BLaER1 (cell line): ENCODE results near the gene ZNF335.

Experiments used
- H3K27ac ChIP-seq: shearing (Covaris generic); formaldehyde crosslinking; 2 replicates; pipeline ENCODE4 v1.8.1; 2022
- H3K27me3 ChIP-seq: shearing (Covaris generic); formaldehyde crosslinking; 2 replicates; pipeline ENCODE4 v1.8.1; 2022
- H3K36me3 ChIP-seq: shearing (Covaris generic); formaldehyde crosslinking; 2 replicates; pipeline ENCODE4 v1.8.1; 2022
- H3K4me1 ChIP-seq: shearing (Covaris generic); formaldehyde crosslinking; 2 replicates; pipeline ENCODE4 v1.8.1; 2022
- H3K4me2 ChIP-seq: shearing (Covaris generic); formaldehyde crosslinking; 2 replicates; pipeline ENCODE4 v1.8.1; 2022
- H3K4me3 ChIP-seq: shearing (Covaris generic); formaldehyde crosslinking; 2 replicates; pipeline ENCODE4 v1.8.1; 2022
- H3K9ac ChIP-seq: shearing (Covaris generic); formaldehyde crosslinking; 2 replicates; pipeline ENCODE4 v1.8.1; 2022
- H3K9me3 ChIP-seq: shearing (Covaris generic); formaldehyde crosslinking; 2 replicates; pipeline ENCODE4 v1.8.1; 2022
- H4K20me1 ChIP-seq: shearing (Covaris generic); formaldehyde crosslinking; 2 replicates; pipeline ENCODE4 v1.8.1; 2022
- Cebpa-rat ChIP-seq: shearing (Covaris generic); IDR thresholded peaks from 2 replicates; pipeline ENCODE4 v1.8.1; 2022

The ZNF335 gene, protein sequence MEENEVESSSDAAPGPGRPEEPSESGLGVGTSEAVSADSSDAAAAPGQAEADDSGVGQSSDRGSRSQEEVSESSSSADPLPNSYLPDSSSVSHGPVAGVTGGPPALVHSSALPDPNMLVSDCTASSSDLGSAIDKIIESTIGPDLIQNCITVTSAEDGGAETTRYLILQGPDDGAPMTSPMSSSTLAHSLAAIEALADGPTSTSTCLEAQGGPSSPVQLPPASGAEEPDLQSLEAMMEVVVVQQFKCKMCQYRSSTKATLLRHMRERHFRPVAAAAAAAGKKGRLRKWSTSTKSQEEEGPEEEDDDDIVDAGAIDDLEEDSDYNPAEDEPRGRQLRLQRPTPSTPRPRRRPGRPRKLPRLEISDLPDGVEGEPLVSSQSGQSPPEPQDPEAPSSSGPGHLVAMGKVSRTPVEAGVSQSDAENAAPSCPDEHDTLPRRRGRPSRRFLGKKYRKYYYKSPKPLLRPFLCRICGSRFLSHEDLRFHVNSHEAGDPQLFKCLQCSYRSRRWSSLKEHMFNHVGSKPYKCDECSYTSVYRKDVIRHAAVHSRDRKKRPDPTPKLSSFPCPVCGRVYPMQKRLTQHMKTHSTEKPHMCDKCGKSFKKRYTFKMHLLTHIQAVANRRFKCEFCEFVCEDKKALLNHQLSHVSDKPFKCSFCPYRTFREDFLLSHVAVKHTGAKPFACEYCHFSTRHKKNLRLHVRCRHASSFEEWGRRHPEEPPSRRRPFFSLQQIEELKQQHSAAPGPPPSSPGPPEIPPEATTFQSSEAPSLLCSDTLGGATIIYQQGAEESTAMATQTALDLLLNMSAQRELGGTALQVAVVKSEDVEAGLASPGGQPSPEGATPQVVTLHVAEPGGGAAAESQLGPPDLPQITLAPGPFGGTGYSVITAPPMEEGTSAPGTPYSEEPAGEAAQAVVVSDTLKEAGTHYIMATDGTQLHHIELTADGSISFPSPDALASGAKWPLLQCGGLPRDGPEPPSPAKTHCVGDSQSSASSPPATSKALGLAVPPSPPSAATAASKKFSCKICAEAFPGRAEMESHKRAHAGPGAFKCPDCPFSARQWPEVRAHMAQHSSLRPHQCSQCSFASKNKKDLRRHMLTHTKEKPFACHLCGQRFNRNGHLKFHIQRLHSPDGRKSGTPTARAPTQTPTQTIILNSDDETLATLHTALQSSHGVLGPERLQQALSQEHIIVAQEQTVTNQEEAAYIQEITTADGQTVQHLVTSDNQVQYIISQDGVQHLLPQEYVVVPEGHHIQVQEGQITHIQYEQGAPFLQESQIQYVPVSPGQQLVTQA (N-terminal part only)

DNA sequence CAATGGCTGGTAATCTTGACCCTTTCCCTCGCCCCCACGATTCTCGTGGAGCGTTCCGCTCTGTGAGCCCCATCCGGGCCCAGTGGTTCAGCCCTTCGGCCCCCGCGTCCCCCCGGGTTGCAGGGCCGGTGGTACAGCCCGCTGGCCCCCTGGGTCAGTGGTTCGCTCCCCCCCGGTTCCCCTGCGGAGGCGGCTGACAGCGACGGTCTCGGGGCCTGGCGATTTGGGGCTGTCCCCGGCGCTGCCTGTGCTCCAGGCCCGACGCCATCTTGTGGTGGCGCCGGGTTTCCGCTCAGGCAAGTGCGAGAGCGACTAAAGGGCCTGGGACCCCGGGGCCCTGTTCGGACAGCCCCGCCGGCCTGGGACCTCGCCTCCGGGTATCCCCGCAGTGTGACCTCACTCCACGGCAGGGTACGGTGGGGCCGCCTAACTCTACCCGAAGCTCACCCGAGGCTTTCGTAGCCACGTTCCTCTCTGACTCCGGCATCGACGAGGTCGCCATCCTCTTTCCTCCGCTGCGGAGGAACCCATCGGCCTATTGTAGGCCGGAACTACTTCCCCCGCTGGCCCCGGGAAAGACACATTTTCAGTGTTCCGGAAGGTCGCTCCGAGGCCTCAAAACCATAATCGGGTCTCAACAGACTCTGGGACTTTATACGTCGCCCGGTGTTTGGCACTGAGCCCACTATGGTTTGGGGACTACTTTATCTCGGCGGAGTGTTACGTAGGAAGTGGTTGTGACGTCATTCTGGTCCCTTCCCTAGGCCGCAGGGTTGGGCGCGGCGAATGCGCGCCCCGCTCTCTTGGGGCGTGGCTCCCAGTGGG lies at the start of gene ZNF335:
Gene ZNF335, minus strand, starts transcription at position 529 of the 825 bp plus-strand sequence. CDS start 793 bp downstream, outside the sequence.
- Histone ChIP-seq H3K4me2 (peak within 1 kb of the TSS; percentile 97), H3K27ac (peak within 1 kb of the TSS; percentile 100), H3K27me3 (no peaks in the 10 kb centered on the region), H3K36me3 (peaks cover 29% of the 10 kb centered on the region), H3K4me3 (peak within 1 kb of the TSS; percentile 85), H3K9me3 (no peaks in the 10 kb centered on the region), H4K20me1 (peaks cover 19% of the 10 kb centered on the region), H3K9ac (peak within 1 kb of the TSS; percentile 100), H3K4me1 (peaks cover 33% of the 10 kb centered on the region)
- no peak for TF ChIP-seq Cebpa-rat

DNA sequence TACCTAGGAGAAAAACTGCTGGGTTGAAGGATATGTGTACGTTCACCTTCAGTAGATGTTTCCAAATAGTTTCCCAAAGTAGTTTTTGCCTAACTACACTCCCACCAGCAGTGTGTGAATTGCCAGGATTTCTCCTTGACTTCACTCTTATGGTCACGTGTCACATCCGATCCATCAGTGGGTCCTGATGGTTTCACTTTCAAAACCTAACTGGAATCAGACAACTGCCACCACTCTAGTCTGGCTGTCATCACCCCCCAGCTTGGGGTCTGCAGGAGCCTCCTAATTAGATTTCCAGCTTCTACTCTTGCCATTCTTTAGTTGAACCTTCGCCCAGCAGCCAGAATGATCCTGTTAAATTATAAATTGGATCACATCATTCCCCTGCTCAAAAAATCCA lies 48.6 kb upstream of the ZNF335 start:
- no peak for TF ChIP-seq Cebpa-rat
- Histone ChIP-seq H4K20me1 (peaks cover 27% of the 10 kb centered on the region), H3K27me3 (no peaks in the 10 kb centered on the region), H3K4me2 (peak overlapping the region; percentile 88), H3K9ac (peak overlapping the region; percentile 20; the same call in 1 of the 2 replicates), H3K4me1 (peaks cover 51% of the 10 kb centered on the region), H3K36me3 (peaks cover 7% of the 10 kb centered on the region; the same call in 1 of the 2 replicates), H3K27ac (peak overlapping the region; percentile 53; the same call in 1 of the 2 replicates), H3K4me3 (peak overlapping the region; percentile 71), H3K9me3 (peaks cover 10% of the 10 kb centered on the region)

DNA sequence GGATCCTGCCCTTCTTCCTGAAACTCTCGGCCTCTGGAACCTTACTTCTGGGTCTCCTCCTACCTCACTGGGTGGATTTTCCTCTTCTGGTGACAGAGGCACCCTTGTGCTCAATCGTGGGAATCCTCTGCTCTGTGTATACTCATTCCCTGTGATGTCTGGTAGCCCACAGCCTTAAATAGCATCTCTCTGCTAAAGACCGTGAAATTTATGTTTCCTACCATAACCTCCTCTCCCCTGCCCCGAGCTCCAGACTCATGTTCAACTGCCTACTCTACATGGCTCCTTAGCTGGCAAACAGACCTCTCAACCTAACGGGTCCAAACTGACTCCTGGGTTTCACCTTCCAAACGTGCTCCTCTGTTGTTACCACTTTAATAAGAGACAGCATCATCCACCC lies 46.6 kb upstream of the ZNF335 start:
- Histone ChIP-seq H3K9me3 (peaks cover 10% of the 10 kb centered on the region), H3K27me3 (peaks cover 11% of the 10 kb centered on the region), H3K9ac (no peak overlapping the region; the same call in 1 of the 2 replicates), H3K4me3 (0 out of 2 replicates have a peak overlapping the region, but pooled peaks have one; percentile 13), H3K4me1 (peaks cover 61% of the 10 kb centered on the region), H3K4me2 (peak overlapping the region; percentile 77), H4K20me1 (peaks cover 20% of the 10 kb centered on the region), H3K36me3 (peaks cover 7% of the 10 kb centered on the region; the same call in 1 of the 2 replicates), H3K27ac (peak overlapping the region; percentile 21; the same call in 1 of the 2 replicates)
- no peak for TF ChIP-seq Cebpa-rat

DNA sequence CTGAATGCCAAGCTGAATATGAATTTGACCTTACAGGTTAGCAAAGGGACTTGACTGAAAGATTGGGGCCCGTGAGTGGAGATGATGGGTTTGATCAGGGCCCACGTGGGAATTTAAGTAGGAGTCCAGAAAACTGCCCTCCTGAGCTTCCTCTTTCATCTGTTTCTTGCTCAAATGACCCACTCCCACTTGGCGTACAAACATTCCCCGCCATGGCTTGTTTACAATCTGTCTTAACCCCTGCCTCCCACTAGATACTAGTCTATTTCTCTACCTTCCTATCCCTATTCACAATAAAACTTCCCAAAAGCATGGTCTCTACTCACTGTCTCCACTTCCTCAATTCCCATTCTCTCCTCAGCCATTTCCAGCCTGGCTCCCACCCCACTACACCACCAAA lies 46.1 kb upstream of the ZNF335 start:
- Histone ChIP-seq H3K4me3 (0 out of 2 replicates have a peak overlapping the region, but pooled peaks have one; percentile 13), H4K20me1 (peaks cover 20% of the 10 kb centered on the region), H3K36me3 (peaks cover 7% of the 10 kb centered on the region; the same call in 1 of the 2 replicates), H3K9ac (no peak overlapping the region), H3K27me3 (peaks cover 16% of the 10 kb centered on the region), H3K4me1 (peaks cover 65% of the 10 kb centered on the region), H3K4me2 (peak overlapping the region; percentile 77), H3K9me3 (peaks cover 10% of the 10 kb centered on the region), H3K27ac (peak overlapping the region; percentile 21; the same call in 1 of the 2 replicates)
- TF ChIP-seq Cebpa-rat, result no peak

DNA sequence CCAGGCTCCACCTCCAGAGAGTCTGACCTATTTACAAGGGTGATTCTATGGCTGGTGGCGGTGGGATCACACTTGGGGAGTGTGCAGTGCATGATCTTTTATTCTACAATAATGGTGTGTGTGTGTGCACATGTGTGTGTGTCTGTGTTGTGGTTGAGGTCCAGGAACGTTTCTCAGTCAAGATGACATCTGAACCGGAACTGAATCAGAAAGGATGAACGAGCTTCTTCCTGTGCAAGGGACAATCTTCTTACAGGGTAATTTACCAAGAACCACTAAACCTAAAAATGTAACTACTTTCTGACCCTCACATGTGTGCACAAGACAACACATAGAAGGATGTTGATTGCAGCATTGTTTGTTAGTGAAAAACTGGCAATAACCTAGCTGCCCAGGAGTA lies 45.3 kb upstream of the ZNF335 start:
- peaks cover 60% of the 10 kb centered on the region for H3K4me1 ChIP-seq
- H3K27ac ChIP-seq, result no peak overlapping the region
- H3K27me3 ChIP-seq, result peaks cover 25% of the 10 kb centered on the region
- H3K4me3 ChIP-seq, result peak overlapping the region; percentile 1; the same call in 1 of the 2 replicates
- H3K36me3 ChIP-seq, result peaks cover 7% of the 10 kb centered on the region; the same call in 1 of the 2 replicates
- H4K20me1 ChIP-seq, result peaks cover 26% of the 10 kb centered on the region
- H3K9ac ChIP-seq, result no peak overlapping the region
- H3K4me2 ChIP-seq, result peak overlapping the region; percentile 77
- peaks cover 11% of the 10 kb centered on the region for H3K9me3 ChIP-seq
- TF ChIP-seq Cebpa-rat, result no peak

DNA sequence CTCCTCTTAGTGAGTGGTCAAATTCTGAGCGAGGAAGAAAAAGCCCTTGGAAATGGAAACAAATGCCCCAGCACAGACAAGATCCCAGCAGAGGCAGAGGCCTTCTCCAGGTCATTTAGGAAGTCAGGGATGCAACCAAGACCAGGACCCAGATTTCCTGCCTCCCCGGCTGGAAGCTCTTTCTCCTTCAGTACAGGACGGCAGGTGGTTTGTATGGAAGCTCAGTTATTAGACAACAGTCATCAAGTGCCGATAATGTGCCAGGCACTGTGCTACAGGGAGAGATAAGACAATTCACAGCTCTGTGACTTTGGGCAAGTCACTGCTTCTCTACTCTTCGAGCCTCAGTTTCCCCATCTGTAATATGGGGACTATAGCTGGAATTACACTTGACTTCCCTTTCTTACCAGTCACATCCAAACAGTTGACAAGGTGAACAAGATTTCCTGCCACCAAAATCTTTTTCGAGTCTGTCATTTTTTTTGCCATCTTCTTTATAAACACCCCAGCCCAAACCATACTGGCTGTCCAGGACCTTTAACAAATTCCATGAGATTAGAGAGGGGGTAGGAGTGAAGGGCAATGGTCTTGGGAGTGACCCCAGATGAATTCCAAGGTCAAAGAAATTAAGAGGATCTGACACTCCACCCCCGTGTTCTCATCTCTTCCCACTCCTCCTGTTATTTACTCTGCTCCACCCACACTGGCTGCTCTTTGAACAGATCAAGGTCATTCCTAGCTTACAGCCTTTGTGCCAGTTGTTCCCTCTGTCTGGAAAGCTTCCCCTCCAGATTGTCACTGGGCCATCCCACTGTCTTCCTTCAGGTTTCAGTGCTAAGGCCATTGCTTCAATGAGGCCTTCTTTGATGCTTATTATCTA lies 42.8 kb upstream of the ZNF335 start:
- Histone ChIP-seq H3K27ac (no peak overlapping the region), H3K4me2 (peak overlapping the region; percentile 82), H4K20me1 (peaks cover 52% of the 10 kb centered on the region), H3K27me3 (peaks cover 50% of the 10 kb centered on the region), H3K9me3 (peaks cover 33% of the 10 kb centered on the region), H3K4me1 (peaks cover 54% of the 10 kb centered on the region), H3K9ac (no peak overlapping the region), H3K4me3 (no peak overlapping the region), H3K36me3 (peaks cover 7% of the 10 kb centered on the region; the same call in 1 of the 2 replicates)
- no peak for TF ChIP-seq Cebpa-rat

DNA sequence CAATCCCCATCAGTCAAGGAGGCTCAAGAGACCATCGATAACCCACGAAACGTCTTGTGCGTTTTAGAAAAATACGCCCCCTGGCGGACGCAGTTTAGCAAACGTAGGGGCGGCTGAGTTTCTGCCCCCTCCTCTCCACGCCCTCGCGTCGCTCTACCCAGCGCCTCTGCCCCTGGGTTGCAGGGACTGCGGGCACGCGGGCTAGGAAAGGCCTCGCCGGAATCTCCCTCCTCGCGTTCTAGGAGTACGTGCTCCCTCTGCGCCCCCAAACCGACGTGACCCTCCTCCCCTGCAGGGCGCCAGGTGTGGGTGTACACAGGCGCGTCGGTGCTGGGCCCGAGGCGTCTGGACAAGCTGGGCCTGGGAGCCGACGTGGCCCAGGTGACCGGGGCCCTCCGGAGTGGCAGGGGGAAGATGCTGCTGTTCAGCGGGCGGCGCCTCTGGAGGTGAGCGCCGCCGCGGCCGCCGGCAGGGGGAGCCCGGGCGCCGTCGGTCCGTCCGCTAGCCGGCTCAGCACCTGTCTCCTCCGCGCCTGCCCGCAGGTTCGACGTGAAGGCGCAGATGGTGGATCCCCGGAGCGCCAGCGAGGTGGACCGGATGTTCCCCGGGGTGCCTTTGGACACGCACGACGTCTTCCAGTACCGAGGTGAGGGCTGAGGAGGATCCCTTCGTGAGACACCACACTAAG lies 42.0 kb upstream of the ZNF335 start:
- Histone ChIP-seq H3K4me2 (peak overlapping the region; percentile 82), H3K9ac (no peak overlapping the region), H3K27me3 (peaks cover 58% of the 10 kb centered on the region), H3K36me3 (peaks cover 7% of the 10 kb centered on the region; the same call in 1 of the 2 replicates), H3K27ac (no peak overlapping the region), H3K4me1 (peaks cover 54% of the 10 kb centered on the region), H4K20me1 (peaks cover 59% of the 10 kb centered on the region), H3K4me3 (peak overlapping the region; percentile 46; the same call in 1 of the 2 replicates), H3K9me3 (peaks cover 33% of the 10 kb centered on the region)
- TF ChIP-seq Cebpa-rat, result no peak
